Progenitor cell of endocrine pancreas (in vitro differentiated cells): Measurements from ENCODE around the gene WDR20. TPM values are rescaled to one million over a fixed set of nuclear protein-coding genes. Genes with fewer than 3 reads are reported as not detected.
"Not testable (repeated sequence)": the region's sequence is repeated elsewhere in the genome, so short reads cannot be mapped to it uniquely, and the experiment has no call there.

Source experiments
- DNase-seq: peaks from one replicate; pipeline ENCODE4 v3.0.0; 2021; ENCODE audit warnings: low spot score; ENCODE audit not compliant: unreplicated experiment
- H3K27ac Mint-ChIP-seq: 2 replicates; pipeline ENCODE4 v1.8.0; 2021; ENCODE audit warnings: mild to moderate bottlenecking, moderate library complexity, mixed read lengths
- H3K27me3 Mint-ChIP-seq: 2 replicates; pipeline ENCODE4 v1.8.0; 2021; ENCODE audit warnings: mixed read lengths
- H3K36me3 Mint-ChIP-seq: 2 replicates; pipeline ENCODE4 v1.8.0; 2022; ENCODE audit warnings: mixed read lengths; ENCODE audit not compliant: insufficient read depth
- H3K4me1 Mint-ChIP-seq: 2 replicates; pipeline ENCODE4 v1.8.0; 2021; ENCODE audit warnings: low read depth, mixed read lengths
- H3K4me3 Mint-ChIP-seq: 2 replicates; pipeline ENCODE4 v1.8.0; 2021; ENCODE audit warnings: low read depth, mild to moderate bottlenecking, moderate library complexity, mixed read lengths
- H3K9me3 Mint-ChIP-seq: 2 replicates; pipeline ENCODE4 v1.8.0; 2021; ENCODE audit warnings: low read depth, mixed read lengths
- total RNA-seq: library from RNA; stranded (reverse); gene quantifications from 2 replicates; pipeline ENCODE4 v1.2.1, GENCODE V29; 2021
- TF ChIP-seq, protein P1 (sequence below): fragments of 200-600 bp; sonication (generic); IDR thresholded peaks from one replicate; pipeline ENCODE4 v1.5.0; 2021; ENCODE audit warnings: antibody characterized with exemption, mild to moderate bottlenecking; ENCODE audit not compliant: unreplicated experiment

WDR20 gene
- total RNA-seq, 1 donor from 2014 or later: 34.9 TPM

DNA sequence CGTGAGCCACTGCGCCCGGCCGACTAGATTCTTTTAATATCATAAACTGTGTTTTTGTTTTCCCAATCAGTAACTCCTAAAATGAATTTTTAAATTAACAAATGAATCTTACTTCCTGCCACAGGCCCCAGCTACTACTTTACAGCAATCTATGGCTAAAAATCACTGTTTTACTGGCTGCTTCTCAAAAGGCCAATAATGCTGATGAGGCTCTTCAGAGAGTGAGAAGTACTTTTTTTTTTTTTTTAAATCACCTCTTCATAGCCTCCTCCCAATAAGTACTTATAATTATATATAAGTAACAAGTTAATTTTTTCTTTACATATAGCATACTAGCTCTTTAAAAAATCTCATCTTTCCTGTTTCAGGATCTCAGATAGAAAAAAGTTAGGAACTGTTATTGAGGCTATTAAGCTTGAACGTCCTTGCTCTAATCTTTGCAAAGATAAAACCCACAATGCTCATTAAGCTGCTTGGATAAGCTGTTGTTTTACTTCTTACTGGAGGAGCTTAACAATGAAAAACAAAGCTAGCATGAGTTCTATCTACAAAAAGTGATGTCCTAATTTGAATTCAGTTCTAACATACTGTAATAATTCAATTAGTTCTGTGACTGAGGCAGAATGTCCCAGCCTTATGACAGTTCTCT is 12.8 kb upstream of the WDR20 start:
- Mint-ChIP-seq H3K9me3 (no peaks in the 10 kb centered on the region), H3K27me3 (no peaks in the 10 kb centered on the region), H3K4me1 (peaks cover 20% of the 10 kb centered on the region), H3K36me3 (no peaks in the 10 kb centered on the region), H3K4me3 (peak overlapping the region; percentile 6), H3K27ac (peak overlapping the region; percentile 30)
- no peak for DNase-seq
- TF ChIP-seq, protein P1, sequence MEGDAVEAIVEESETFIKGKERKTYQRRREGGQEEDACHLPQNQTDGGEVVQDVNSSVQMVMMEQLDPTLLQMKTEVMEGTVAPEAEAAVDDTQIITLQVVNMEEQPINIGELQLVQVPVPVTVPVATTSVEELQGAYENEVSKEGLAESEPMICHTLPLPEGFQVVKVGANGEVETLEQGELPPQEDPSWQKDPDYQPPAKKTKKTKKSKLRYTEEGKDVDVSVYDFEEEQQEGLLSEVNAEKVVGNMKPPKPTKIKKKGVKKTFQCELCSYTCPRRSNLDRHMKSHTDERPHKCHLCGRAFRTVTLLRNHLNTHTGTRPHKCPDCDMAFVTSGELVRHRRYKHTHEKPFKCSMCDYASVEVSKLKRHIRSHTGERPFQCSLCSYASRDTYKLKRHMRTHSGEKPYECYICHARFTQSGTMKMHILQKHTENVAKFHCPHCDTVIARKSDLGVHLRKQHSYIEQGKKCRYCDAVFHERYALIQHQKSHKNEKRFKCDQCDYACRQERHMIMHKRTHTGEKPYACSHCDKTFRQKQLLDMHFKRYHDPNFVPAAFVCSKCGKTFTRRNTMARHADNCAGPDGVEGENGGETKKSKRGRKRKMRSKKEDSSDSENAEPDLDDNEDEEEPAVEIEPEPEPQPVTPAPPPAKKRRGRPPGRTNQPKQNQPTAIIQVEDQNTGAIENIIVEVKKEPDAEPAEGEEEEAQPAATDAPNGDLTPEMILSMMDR: no peak

DNA sequence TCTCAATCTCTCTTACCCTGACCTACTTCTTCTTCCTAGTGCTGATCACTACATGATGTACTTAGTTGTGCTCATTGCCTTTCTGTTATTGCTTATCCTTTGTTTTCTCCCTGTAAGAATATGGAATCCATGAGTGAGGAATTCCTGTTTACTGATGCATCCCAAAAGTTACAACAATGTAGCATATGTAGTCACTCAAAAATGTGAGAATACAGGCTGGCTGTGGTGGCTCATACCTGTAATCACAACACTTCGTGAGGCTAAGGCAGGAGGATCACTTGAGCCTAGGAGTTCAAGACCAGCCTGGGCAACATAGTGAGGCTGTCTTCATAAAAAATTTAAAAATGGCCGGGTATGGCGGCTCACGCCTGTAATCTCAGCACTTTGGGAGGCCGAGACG is 8.0 kb upstream of the WDR20 start:
- TF ChIP-seq, protein P1: no peak
- Mint-ChIP-seq H3K4me1 (peaks cover 3% of the 10 kb centered on the region), H3K9me3 (no peaks in the 10 kb centered on the region), H3K27me3 (no peaks in the 10 kb centered on the region), H3K4me3 (no peak overlapping the region), H3K27ac (no peak overlapping the region), H3K36me3 (peaks cover 4% of the 10 kb centered on the region)
- DNase-seq: no peak

DNA sequence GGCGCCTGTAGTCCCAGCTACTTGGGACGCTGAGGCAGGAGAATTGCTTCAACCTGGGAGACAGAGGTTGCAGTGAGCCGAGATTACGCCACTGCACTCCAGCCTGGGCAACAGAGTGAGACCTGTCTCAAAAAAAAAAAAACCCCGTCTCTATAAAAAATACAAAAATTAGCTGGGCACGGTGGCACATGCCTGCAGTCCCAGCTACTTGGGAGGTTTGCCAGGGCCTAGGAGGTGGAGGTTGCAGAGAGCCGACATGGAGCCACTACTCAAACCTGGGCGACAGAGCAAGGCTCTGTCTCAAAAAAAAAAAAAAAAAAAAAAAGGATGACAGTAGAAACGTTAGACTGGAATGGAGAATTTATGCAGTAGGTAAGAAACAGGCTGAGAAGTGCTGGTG is 5.7 kb upstream of the WDR20 start:
- not testable (repeated sequence) for DNase-seq, H3K9me3 Mint-ChIP-seq, H3K27ac Mint-ChIP-seq

DNA sequence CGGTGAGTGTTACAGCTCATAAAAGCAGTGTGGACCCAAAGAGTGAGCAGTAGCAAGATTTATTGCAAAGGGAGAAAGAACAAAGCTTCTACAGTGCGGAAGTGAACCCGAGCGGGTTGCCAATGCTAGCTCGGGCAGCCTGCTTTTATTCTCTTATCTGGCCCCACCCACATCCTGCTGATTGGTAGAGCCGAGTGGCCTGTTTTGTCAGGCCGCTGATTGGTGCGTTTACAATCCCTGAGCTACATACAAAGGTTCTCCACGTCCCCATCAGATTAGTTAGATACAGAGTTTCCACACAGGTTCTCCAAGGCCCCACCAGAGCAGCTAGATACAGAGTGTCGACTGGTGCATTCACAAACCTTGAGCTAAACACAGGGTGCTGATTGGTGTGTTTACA is 5.0 kb upstream of the WDR20 start:
- H3K4me1 Mint-ChIP-seq, H3K36me3 Mint-ChIP-seq, H3K9me3 Mint-ChIP-seq, DNase-seq, H3K27me3 Mint-ChIP-seq, H3K4me3 Mint-ChIP-seq: not testable (repeated sequence)
- peak overlapping the region; percentile 42 for H3K27ac Mint-ChIP-seq

More for the DNA sequence above, 5.7 kb upstream of the WDR20 start:
- H3K4me3 Mint-ChIP-seq, H3K4me1 Mint-ChIP-seq, H3K27me3 Mint-ChIP-seq, H3K36me3 Mint-ChIP-seq: not testable (repeated sequence)

DNA sequence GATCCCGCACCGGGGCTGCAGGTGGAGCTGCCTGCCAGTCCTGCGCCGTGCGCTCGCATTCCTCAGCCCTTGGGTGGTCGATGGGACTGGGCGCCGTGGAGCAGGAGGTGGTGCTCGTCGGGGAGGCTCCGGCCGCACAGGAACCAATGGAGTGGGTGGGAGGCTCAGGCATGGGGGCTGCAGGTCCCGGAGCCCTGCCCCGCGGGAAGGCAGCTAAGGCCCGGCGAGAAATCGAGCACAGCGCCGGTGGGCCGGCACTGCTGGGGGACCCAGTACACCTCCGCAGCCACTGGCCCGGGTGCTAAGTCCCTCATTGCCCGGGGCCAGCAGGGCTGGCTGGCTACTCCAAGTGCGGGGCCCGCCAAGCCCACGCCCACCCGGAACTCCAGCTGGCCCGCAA is 4.2 kb upstream of the WDR20 start:
- H3K27me3 Mint-ChIP-seq, H3K4me3 Mint-ChIP-seq, H3K9me3 Mint-ChIP-seq, H3K36me3 Mint-ChIP-seq, H3K27ac Mint-ChIP-seq, H3K4me1 Mint-ChIP-seq, DNase-seq: not testable (repeated sequence)

DNA sequence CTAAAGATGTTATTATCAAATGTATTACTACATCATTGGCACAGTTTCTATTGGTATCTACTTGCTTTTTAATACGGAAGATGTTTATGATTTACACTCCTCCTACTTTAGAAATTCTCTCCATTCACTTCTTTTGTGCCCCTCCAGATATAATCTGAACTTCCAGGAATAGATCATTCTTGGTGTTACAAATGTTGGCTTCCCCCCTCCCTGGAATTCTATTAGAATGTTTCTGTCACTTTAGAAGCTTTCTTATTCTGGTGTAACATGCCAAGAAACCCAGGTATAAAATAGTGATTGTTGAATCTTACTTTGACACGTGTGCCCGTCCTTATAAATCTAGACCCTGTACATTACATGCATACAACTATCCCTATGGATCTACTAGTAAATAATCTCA is 1.2 kb upstream of the WDR20 start:
- peaks cover 15% of the 10 kb centered on the region for H3K4me1 Mint-ChIP-seq
- peaks cover 4% of the 10 kb centered on the region for H3K36me3 Mint-ChIP-seq
- H3K27ac Mint-ChIP-seq: peak overlapping the region; percentile 94
- H3K27me3 Mint-ChIP-seq: no peaks in the 10 kb centered on the region
- no peak for DNase-seq
- peak overlapping the region; percentile 99 for H3K4me3 Mint-ChIP-seq
- TF ChIP-seq, protein P1: no peak
- no peaks in the 10 kb centered on the region for H3K9me3 Mint-ChIP-seq

DNA sequence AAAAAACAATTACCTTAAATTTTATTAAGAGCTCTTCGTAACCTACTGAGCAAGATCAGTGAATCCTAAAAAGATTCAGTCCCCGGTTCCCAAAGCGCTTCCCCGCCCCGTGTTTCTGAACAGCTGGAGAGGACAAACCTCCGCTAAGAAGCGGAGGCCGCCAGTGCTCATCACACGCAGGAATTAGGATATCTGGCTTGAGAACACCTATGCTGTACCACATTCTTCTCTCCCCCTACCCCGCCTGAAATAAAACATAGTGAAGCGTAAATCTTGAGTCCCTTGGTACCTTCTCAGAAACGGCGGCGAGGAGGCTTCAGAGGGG is 774 bp upstream of the WDR20 start:
- no peaks in the 10 kb centered on the region for H3K27me3 Mint-ChIP-seq
- DNase-seq: no peak
- H3K9me3 Mint-ChIP-seq: no peaks in the 10 kb centered on the region
- H3K27ac Mint-ChIP-seq: peak overlapping the region; percentile 94
- H3K4me3 Mint-ChIP-seq: peak overlapping the region; percentile 99
- peaks cover 15% of the 10 kb centered on the region for H3K4me1 Mint-ChIP-seq
- H3K36me3 Mint-ChIP-seq: peaks cover 4% of the 10 kb centered on the region
- TF ChIP-seq, protein P1: no peak
